ENCODE measurements around the gene EBNA1BP2. TPM values are rescaled to one million over a fixed set of nuclear protein-coding genes. Genes with fewer than 3 reads are reported as not detected.

Gene EBNA1BP2
- total and polyA plus RNA-seq, 2 of the 13 experiments (the other 11 are each of a cell fraction or from before 2014, with no cell fraction given): 27.1 to 102 TPM

DNA sequence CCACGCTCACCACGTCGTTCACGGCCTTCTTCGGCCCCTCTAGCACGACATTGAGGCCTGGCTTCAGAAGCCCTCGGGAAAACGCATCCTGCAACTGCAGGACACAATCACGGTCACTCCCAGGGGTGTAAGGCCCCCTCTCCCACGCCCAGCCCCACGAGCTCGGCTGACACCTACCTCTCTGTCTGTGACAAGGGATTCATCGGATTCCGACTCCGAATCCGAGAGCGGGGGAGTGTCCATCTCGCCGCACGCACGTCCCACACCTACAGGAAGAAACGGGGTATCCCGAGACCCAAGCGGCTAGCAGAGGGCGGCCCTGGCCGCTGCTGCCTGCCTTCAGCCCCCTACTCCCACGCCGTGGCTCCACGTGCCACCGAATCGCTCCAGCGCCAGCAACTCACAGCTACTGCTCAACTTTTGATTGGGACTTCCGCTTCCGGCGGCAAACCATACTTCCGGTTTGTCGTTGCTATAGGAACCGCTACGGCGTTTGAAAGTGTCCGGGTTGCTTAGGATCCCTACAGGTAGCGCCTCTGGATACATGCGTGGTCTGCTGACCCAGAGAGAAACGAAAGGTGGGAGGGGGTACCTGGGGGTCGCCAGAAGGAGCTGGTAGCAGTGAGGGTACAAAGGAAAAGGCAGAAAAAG lies at the start of gene EBNA1BP2, which contains the start of gene CFAP57 (continued):
- TF ChIP-seq, protein P1, sequence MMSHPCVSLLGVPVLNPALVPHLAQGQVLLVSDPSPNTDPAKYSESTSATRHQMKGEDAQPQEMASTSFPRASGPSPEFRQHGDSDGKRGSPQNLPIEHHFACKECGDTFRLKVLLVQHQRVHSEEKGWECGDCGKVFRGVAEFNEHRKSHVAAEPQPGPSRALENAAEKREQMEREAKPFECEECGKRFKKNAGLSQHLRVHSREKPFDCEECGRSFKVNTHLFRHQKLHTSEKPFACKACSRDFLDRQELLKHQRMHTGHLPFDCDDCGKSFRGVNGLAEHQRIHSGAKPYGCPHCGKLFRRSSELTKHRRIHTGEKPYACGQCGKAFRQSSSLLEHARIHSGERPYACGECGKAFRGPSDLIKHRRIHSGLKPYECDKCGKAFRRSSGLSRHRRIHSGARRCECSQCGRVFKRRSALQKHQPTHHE (CRISPR knock-in tag; IDR thresholded peaks at IDR 0.05; ENCODE audit: borderline replicate concordance): no peak
- TF ChIP-seq ZFP36L1 (CRISPR knock-in tag; IDR thresholded peaks at IDR 0.05) (no peak), ZNF766 (CRISPR knock-in tag; IDR thresholded peaks at IDR 0.05; ENCODE audit: borderline replicate concordance) (no peak), FOSL1 (CRISPR knock-in tag; IDR thresholded peaks at IDR 0.05; ENCODE audit: borderline replicate concordance) (no peak), SNAPC2 (CRISPR knock-in tag; IDR thresholded peaks at IDR 0.05) (no peak), KDM5A (IDR thresholded peaks at IDR 0.05; ENCODE audit: borderline replicate concordance, low read length) (peak; percentile 95), KLF16 (CRISPR knock-in tag; IDR thresholded peaks at IDR 0.05) (peak in 1 of 2 experiments; percentile 27; a peak in 1 of 4 replicates), ZNF225 (CRISPR knock-in tag; IDR thresholded peaks at IDR 0.05) (peak; percentile 80; the same call in 1 of the 2 replicates), STAT5B (CRISPR knock-in tag; IDR thresholded peaks at IDR 0.05) (no peak), ZFP90 (CRISPR knock-in tag; IDR thresholded peaks at IDR 0.05; ENCODE audit: borderline replicate concordance) (peak; percentile 69; the same call in 1 of the 2 replicates), ZNF781 (CRISPR knock-in tag; IDR thresholded peaks at IDR 0.05; ENCODE audit: borderline replicate concordance, not compliant biosample characterization) (no peak), AKAP8 (CRISPR knock-in tag; IDR thresholded peaks at IDR 0.05) (0 out of 2 replicates have a peak, but pooled peaks have one; percentile 55), REPIN1 (CRISPR knock-in tag; IDR thresholded peaks at IDR 0.05; ENCODE audit: borderline replicate concordance, low read depth) (no peak), NFIC (IDR thresholded peaks at IDR 0.05; ENCODE audit: low read length) (no peak)
- TF ChIP-seq, protein P2, sequence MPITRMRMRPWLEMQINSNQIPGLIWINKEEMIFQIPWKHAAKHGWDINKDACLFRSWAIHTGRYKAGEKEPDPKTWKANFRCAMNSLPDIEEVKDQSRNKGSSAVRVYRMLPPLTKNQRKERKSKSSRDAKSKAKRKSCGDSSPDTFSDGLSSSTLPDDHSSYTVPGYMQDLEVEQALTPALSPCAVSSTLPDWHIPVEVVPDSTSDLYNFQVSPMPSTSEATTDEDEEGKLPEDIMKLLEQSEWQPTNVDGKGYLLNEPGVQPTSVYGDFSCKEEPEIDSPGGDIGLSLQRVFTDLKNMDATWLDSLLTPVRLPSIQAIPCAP (CRISPR knock-in tag; IDR thresholded peaks at IDR 0.05; ENCODE audit: low read depth): no peak
- TF ChIP-seq, protein P3, sequence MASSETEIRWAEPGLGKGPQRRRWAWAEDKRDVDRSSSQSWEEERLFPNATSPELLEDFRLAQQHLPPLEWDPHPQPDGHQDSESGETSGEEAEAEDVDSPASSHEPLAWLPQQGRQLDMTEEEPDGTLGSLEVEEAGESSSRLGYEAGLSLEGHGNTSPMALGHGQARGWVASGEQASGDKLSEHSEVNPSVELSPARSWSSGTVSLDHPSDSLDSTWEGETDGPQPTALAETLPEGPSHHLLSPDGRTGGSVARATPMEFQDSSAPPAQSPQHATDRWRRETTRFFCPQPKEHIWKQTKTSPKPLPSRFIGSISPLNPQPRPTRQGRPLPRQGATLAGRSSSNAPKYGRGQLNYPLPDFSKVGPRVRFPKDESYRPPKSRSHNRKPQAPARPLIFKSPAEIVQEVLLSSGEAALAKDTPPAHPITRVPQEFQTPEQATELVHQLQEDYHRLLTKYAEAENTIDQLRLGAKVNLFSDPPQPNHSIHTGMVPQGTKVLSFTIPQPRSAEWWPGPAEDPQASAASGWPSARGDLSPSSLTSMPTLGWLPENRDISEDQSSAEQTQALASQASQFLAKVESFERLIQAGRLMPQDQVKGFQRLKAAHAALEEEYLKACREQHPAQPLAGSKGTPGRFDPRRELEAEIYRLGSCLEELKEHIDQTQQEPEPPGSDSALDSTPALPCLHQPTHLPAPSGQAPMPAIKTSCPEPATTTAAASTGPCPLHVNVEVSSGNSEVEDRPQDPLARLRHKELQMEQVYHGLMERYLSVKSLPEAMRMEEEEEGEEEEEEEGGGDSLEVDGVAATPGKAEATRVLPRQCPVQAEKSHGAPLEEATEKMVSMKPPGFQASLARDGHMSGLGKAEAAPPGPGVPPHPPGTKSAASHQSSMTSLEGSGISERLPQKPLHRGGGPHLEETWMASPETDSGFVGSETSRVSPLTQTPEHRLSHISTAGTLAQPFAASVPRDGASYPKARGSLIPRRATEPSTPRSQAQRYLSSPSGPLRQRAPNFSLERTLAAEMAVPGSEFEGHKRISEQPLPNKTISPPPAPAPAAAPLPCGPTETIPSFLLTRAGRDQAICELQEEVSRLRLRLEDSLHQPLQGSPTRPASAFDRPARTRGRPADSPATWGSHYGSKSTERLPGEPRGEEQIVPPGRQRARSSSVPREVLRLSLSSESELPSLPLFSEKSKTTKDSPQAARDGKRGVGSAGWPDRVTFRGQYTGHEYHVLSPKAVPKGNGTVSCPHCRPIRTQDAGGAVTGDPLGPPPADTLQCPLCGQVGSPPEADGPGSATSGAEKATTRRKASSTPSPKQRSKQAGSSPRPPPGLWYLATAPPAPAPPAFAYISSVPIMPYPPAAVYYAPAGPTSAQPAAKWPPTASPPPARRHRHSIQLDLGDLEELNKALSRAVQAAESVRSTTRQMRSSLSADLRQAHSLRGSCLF (CRISPR knock-in tag; IDR thresholded peaks at IDR 0.05; ENCODE audit: borderline replicate concordance): no peak
- TF ChIP-seq, protein P4, sequence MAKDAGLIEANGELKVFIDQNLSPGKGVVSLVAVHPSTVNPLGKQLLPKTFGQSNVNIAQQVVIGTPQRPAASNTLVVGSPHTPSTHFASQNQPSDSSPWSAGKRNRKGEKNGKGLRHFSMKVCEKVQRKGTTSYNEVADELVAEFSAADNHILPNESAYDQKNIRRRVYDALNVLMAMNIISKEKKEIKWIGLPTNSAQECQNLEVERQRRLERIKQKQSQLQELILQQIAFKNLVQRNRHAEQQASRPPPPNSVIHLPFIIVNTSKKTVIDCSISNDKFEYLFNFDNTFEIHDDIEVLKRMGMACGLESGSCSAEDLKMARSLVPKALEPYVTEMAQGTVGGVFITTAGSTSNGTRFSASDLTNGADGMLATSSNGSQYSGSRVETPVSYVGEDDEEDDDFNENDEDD (CRISPR knock-in tag; IDR thresholded peaks at IDR 0.05; ENCODE audit: borderline replicate concordance): peak; percentile 71; the same call in 1 of the 2 replicates
- TF ChIP-seq, protein P5, sequence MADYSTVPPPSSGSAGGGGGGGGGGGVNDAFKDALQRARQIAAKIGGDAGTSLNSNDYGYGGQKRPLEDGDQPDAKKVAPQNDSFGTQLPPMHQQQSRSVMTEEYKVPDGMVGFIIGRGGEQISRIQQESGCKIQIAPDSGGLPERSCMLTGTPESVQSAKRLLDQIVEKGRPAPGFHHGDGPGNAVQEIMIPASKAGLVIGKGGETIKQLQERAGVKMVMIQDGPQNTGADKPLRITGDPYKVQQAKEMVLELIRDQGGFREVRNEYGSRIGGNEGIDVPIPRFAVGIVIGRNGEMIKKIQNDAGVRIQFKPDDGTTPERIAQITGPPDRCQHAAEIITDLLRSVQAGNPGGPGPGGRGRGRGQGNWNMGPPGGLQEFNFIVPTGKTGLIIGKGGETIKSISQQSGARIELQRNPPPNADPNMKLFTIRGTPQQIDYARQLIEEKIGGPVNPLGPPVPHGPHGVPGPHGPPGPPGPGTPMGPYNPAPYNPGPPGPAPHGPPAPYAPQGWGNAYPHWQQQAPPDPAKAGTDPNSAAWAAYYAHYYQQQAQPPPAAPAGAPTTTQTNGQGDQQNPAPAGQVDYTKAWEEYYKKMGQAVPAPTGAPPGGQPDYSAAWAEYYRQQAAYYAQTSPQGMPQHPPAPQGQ (CRISPR knock-in tag; IDR thresholded peaks at IDR 0.05; ENCODE audit: borderline replicate concordance): no peak
